ENCODE measurements around the gene SMYD3.

GRCh38 chr1:246488674-246489073 lies 18.4 kb downstream of the SMYD3 start:
- no peak for TF ChIP-seq CTCF (IDR thresholded peaks at IDR 0.05)
- TF ChIP-seq POLR2A (IDR thresholded peaks at IDR 0.05), result no peak
